Nephron progenitor cell (in vitro differentiated cells): Measurements from ENCODE around the gene LRP1B.

Experiments used
- DNase-seq: peaks from one replicate; pipeline ENCODE4 v3.0.0; 2021
- H3K27ac Mint-ChIP-seq: 2 replicates; pipeline ENCODE4 v1.8.0; 2021; ENCODE audit warnings: mild to moderate bottlenecking, moderate library complexity, mixed read lengths
- H3K27me3 Mint-ChIP-seq: 2 replicates; pipeline ENCODE4 v1.8.0; 2021; ENCODE audit warnings: mild to moderate bottlenecking, low read depth, mixed read lengths; ENCODE audit not compliant: poor library complexity
- H3K36me3 Mint-ChIP-seq: 2 replicates; pipeline ENCODE4 v1.8.0; 2021; ENCODE audit warnings: low read depth, mixed read lengths
- H3K4me1 Mint-ChIP-seq: 2 replicates; pipeline ENCODE4 v1.8.0; 2021; ENCODE audit warnings: mixed read lengths
- H3K4me3 Mint-ChIP-seq: 2 replicates; pipeline ENCODE4 v1.8.0; 2021; ENCODE audit warnings: mild to moderate bottlenecking, moderate library complexity, mixed read lengths
- H3K9me3 Mint-ChIP-seq: 2 replicates; pipeline ENCODE4 v1.8.0; 2021; ENCODE audit warnings: mild to moderate bottlenecking, moderate library complexity, mixed read lengths
- CTCF ChIP-seq: fragments of 200-600 bp; sonication (generic); IDR thresholded peaks from 2 replicates; pipeline ENCODE4 v1.5.0; 2021; ENCODE audit warnings: antibody characterized with exemption

Gene LRP1B

GRCh38 chr2:141482697-141483096, 648.1 kb downstream of the LRP1B start:
- Mint-ChIP-seq H3K36me3 (no peaks in the 10 kb centered on the region), H3K9me3 (no peaks in the 10 kb centered on the region), H3K4me3 (no peak overlapping the region), H3K27me3 (no peaks in the 10 kb centered on the region), H3K27ac (no peak overlapping the region), H3K4me1 (peaks cover 6% of the 10 kb centered on the region)
- no peak for TF ChIP-seq CTCF
- DNase-seq = no peak

- H3K4me3 Mint-ChIP-seq = no peak overlapping the region
- H3K36me3 Mint-ChIP-seq = no peaks in the 10 kb centered on the region
- no peaks in the 10 kb centered on the region for H3K9me3 Mint-ChIP-seq
- H3K27ac Mint-ChIP-seq = no peak overlapping the region
- no peaks in the 10 kb centered on the region for H3K27me3 Mint-ChIP-seq
- no peak for TF ChIP-seq CTCF
- peaks cover 6% of the 10 kb centered on the region for H3K4me1 Mint-ChIP-seq
- DNase-seq = no peak
Measured at GRCh38 chr2:141475801-141476200, 655.0 kb downstream of the LRP1B start.

GRCh38 chr2:141468761-141469160, 662.1 kb downstream of the LRP1B start:
- TF ChIP-seq CTCF = no peak
- H3K36me3 Mint-ChIP-seq = no peaks in the 10 kb centered on the region
- DNase-seq = no peak
- no peak overlapping the region for H3K4me3 Mint-ChIP-seq
- H3K4me1 Mint-ChIP-seq = no peaks in the 10 kb centered on the region
- no peaks in the 10 kb centered on the region for H3K27me3 Mint-ChIP-seq
- H3K27ac Mint-ChIP-seq = no peak overlapping the region
- H3K9me3 Mint-ChIP-seq = no peaks in the 10 kb centered on the region

GRCh38 chr2:141467331-141467730, 663.5 kb downstream of the LRP1B start:
- no peak for TF ChIP-seq CTCF
- no peak overlapping the region for H3K4me3 Mint-ChIP-seq
- no peaks in the 10 kb centered on the region for H3K4me1 Mint-ChIP-seq
- DNase-seq = no peak
- H3K27ac Mint-ChIP-seq = no peak overlapping the region
- H3K9me3 Mint-ChIP-seq = no peaks in the 10 kb centered on the region
- no peaks in the 10 kb centered on the region for H3K27me3 Mint-ChIP-seq
- H3K36me3 Mint-ChIP-seq = no peaks in the 10 kb centered on the region

GRCh38 chr2:141464995-141465394, 665.8 kb downstream of the LRP1B start:
- no peaks in the 10 kb centered on the region for H3K36me3 Mint-ChIP-seq
- TF ChIP-seq CTCF = no peak
- no peaks in the 10 kb centered on the region for H3K9me3 Mint-ChIP-seq

GRCh38 chr2:141458351-141458750, 672.5 kb downstream of the LRP1B start:
- no peaks in the 10 kb centered on the region for H3K9me3 Mint-ChIP-seq
- no peaks in the 10 kb centered on the region for H3K27me3 Mint-ChIP-seq
- no peaks in the 10 kb centered on the region for H3K36me3 Mint-ChIP-seq
- no peak overlapping the region for H3K4me3 Mint-ChIP-seq
- DNase-seq = no peak
- H3K4me1 Mint-ChIP-seq = no peaks in the 10 kb centered on the region
- H3K27ac Mint-ChIP-seq = no peak overlapping the region
- TF ChIP-seq CTCF = no peak

More at GRCh38 chr2:141464995-141465394, 665.8 kb downstream of the LRP1B start:
- Mint-ChIP-seq H3K4me3 (no peak overlapping the region), H3K4me1 (no peaks in the 10 kb centered on the region), H3K27ac (no peak overlapping the region), H3K27me3 (no peaks in the 10 kb centered on the region)
- DNase-seq = no peak
